ENCODE results near the gene CDH18. TPM values are rescaled to one million over a fixed set of nuclear protein-coding genes. Genes with fewer than 3 reads are reported as not detected.

The CDH18 gene
- total RNA-seq, 2 experiments from 2014 or later: not detected

DNA sequence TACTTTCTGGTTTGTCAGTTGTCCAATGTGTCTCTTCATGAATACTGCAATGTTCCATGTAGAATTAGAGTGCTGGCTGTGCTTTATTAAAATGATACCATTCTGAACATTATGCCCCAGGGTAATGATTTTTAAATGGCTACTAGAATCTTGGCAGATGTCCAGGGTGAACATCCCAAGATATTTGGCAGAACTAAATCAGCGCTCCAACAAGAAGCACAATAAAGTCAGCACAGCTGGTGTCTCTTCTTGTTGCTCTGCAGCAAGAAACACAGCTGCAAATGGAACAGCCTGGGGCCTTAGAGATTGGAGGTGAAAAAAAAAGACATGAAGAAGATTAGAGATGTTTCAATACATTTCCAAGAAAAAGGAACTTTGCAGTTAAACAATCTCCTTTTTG lies 248.3 kb downstream of the CDH18 start:
- Histone ChIP-seq H3K9me2 (ENCODE audit: insufficient read depth, low read length) (no peaks in the 10 kb centered on the region), H3K27ac (ENCODE audit: low read depth, low read length, poor library complexity, severe bottlenecking) (no peak overlapping the region), H3K79me2 (ENCODE audit: insufficient read depth, low read depth, low read length) (no peaks in the 10 kb centered on the region), H3K4me1 (ENCODE audit: insufficient read depth, low read length, poor library complexity, severe bottlenecking) (no peaks in the 10 kb centered on the region), H4K20me1 (ENCODE audit: insufficient read depth, low read length) (no peaks in the 10 kb centered on the region), H3K36me3 (ENCODE audit: insufficient read depth, low read length) (no peaks in the 10 kb centered on the region), H2AFZ (ENCODE audit: low read length) (no peak overlapping the region), H3K4me3 (ENCODE audit: low read depth, low read length, poor library complexity, severe bottlenecking) (no peak overlapping the region), H3K4me2 (ENCODE audit: low read length) (no peak overlapping the region), H3K9me3 (ENCODE audit: low read length) (no peaks in the 10 kb centered on the region)
- intact Hi-C loops (cut with micrococcal nuclease; ENCODE audit: unreplicated experiment): no loop called here
- no TSS peak for BruUV-seq (replicated peaks)
- CTCF ChIA-PET (ENCODE audit: unreplicated experiment): no interaction called here
- TF ChIP-seq EZH2phosphoT487 (IDR thresholded peaks at IDR 0.05; ENCODE audit: borderline replicate concordance, low read depth, low read length): no peak
- TF ChIP-seq, protein P1, sequence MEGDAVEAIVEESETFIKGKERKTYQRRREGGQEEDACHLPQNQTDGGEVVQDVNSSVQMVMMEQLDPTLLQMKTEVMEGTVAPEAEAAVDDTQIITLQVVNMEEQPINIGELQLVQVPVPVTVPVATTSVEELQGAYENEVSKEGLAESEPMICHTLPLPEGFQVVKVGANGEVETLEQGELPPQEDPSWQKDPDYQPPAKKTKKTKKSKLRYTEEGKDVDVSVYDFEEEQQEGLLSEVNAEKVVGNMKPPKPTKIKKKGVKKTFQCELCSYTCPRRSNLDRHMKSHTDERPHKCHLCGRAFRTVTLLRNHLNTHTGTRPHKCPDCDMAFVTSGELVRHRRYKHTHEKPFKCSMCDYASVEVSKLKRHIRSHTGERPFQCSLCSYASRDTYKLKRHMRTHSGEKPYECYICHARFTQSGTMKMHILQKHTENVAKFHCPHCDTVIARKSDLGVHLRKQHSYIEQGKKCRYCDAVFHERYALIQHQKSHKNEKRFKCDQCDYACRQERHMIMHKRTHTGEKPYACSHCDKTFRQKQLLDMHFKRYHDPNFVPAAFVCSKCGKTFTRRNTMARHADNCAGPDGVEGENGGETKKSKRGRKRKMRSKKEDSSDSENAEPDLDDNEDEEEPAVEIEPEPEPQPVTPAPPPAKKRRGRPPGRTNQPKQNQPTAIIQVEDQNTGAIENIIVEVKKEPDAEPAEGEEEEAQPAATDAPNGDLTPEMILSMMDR (conservative IDR thresholded peaks at IDR 0.05; ENCODE audit: low read length): no peak
- POLR2A ChIA-PET: no interaction called here
- no peak for DNase-seq (ENCODE audit: low spot score)

DNA sequence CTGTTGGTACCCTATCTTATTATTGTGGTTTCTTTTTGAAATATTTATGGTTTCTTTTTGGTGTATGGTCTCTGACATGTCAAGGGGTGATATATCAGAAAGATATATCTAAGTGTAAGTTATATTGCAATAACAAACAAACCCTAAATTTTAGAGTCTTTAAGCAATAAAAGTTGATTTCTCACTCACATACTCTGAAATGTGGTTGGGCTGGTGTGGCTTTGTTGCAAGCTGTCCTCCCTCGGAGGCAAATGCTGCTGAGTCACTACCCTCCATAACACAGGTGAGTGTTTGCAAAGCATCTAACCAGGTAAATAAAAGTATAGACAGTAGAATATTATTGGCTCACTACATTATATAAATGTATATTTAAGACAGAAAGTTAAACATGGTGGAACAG lies 253.2 kb downstream of the CDH18 start:
- DNase-seq (ENCODE audit: low spot score): no peak
- intact Hi-C loops (cut with micrococcal nuclease; ENCODE audit: unreplicated experiment): no loop called here
- POLR2A ChIA-PET: no interaction called here

More for the DNA sequence above, 253.2 kb downstream of the CDH18 start:
- H3K36me3 ChIP-seq (ENCODE audit: insufficient read depth, low read length): no peaks in the 10 kb centered on the region
- H2AFZ ChIP-seq (ENCODE audit: low read length): no peak overlapping the region
- no TSS peak for BruUV-seq (replicated peaks)
- H3K4me2 ChIP-seq (ENCODE audit: low read length): no peak overlapping the region
- no peaks in the 10 kb centered on the region for H3K4me1 ChIP-seq (ENCODE audit: insufficient read depth, low read length, poor library complexity, severe bottlenecking)
- H3K4me3 ChIP-seq (ENCODE audit: low read depth, low read length, poor library complexity, severe bottlenecking): no peak overlapping the region
- H3K27ac ChIP-seq (ENCODE audit: low read depth, low read length, poor library complexity, severe bottlenecking): no peak overlapping the region
- H3K79me2 ChIP-seq (ENCODE audit: insufficient read depth, low read depth, low read length): no peaks in the 10 kb centered on the region
- CTCF ChIA-PET (ENCODE audit: unreplicated experiment): no interaction called here
- H3K9me2 ChIP-seq (ENCODE audit: insufficient read depth, low read length): no peaks in the 10 kb centered on the region
- TF ChIP-seq EZH2phosphoT487 (IDR thresholded peaks at IDR 0.05; ENCODE audit: borderline replicate concordance, low read depth, low read length): no peak
- TF ChIP-seq, protein P1 (conservative IDR thresholded peaks at IDR 0.05; ENCODE audit: low read length): no peak
- H4K20me1 ChIP-seq (ENCODE audit: insufficient read depth, low read length): no peaks in the 10 kb centered on the region
- H3K9me3 ChIP-seq (ENCODE audit: low read length): no peaks in the 10 kb centered on the region
